ENCODE data around the gene PHLPP1. TPM values are rescaled to one million over a fixed set of nuclear protein-coding genes. Genes with fewer than 3 reads are reported as not detected.
A peak's percentile ranks its signal among the peaks of the same experiment; 100 is the strongest.

PHLPP1 gene
- total RNA-seq, 1 experiment from 2014 or later = 39.9 TPM

DNA sequence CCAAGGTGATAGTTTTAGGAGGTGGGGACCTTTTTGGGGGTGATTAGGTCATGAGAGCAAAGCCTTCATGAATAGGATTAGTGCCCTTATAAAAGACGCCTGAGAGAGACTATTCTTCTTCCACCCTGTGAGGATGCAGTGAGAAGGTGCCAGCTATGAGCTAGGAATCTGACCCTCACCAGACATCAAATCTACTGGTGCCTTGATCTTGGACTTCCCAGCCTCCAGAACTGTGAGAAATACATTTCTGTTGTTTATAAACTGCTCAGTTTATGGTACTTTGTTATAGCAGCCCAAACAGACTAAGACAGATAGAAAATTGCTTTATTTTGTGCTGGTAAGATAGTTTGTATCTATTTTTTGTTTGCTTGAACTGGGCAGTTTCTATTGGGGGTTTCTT is 40.1 kb downstream of the PHLPP1 start:
- H2BK120ac ChIP-seq (ENCODE audit: low read depth, low read length, poor library complexity, severe bottlenecking) = no peak overlapping the region
- no peak overlapping the region for H3T11ph ChIP-seq (ENCODE audit: low read length)
- H3K23me2 ChIP-seq (ENCODE audit: insufficient read length, low read depth, low read length, poor library complexity, severe bottlenecking) = no peaks in the 10 kb centered on the region
- no peaks in the 10 kb centered on the region for H3K27me3 ChIP-seq (ENCODE audit: insufficient read depth, low read length)
- no peak overlapping the region for H3K14ac ChIP-seq (ENCODE audit: insufficient read depth, low read length)
- no peaks in the 10 kb centered on the region for H3K79me1 ChIP-seq (ENCODE audit: insufficient read depth, low read depth, low read length, poor library complexity, severe bottlenecking)
- Mint-ChIP-seq H3K4me1 (peaks cover 91 to 96% of the 10 kb centered on the region in 2 experiments), H3K36me3 (ENCODE audit: insufficient read depth in 1 of 3, low read depth in 3 of 3) (peaks cover 0 to 7% (median 7%) of the 10 kb centered on the region in 3 experiments; a peak in 3 of 7 replicates), H3K27ac (peak overlapping the region in 2 of 3 experiments; percentile 24 to 29; a peak in 2 of 7 replicates), H3K4me3 (no peak overlapping the region), H3K9me3 (no peaks in the 10 kb centered on the region), H3K27me3 (ENCODE audit: low read depth) (no peaks in the 10 kb centered on the region)
- peaks cover 2% of the 10 kb centered on the region for H4K20me1 ChIP-seq (ENCODE audit: control insufficient read depth, insufficient read depth, insufficient read length)
- H3K79me2 ChIP-seq (ENCODE audit: insufficient read depth, low read length) = peaks cover 53% of the 10 kb centered on the region; the same call in 1 of the 2 replicates
- no peak overlapping the region for H3K27ac ChIP-seq (ENCODE audit: insufficient read length, low read depth, low read length)
- no peak overlapping the region for H3K18ac ChIP-seq (ENCODE audit: insufficient read length, low read depth, low read length)
- no peak overlapping the region for H2BK15ac ChIP-seq (ENCODE audit: low read depth, low read length)
- no peak overlapping the region for H4K8ac ChIP-seq (replicated peaks; ENCODE audit: insufficient read length, low read depth, low read length)
- no peak overlapping the region for H3K4ac ChIP-seq (ENCODE audit: low read depth, low read length)
- TF ChIP-seq, protein P1, sequence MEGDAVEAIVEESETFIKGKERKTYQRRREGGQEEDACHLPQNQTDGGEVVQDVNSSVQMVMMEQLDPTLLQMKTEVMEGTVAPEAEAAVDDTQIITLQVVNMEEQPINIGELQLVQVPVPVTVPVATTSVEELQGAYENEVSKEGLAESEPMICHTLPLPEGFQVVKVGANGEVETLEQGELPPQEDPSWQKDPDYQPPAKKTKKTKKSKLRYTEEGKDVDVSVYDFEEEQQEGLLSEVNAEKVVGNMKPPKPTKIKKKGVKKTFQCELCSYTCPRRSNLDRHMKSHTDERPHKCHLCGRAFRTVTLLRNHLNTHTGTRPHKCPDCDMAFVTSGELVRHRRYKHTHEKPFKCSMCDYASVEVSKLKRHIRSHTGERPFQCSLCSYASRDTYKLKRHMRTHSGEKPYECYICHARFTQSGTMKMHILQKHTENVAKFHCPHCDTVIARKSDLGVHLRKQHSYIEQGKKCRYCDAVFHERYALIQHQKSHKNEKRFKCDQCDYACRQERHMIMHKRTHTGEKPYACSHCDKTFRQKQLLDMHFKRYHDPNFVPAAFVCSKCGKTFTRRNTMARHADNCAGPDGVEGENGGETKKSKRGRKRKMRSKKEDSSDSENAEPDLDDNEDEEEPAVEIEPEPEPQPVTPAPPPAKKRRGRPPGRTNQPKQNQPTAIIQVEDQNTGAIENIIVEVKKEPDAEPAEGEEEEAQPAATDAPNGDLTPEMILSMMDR (conservative IDR thresholded peaks at IDR 0.05) = no peak
- no peaks in the 10 kb centered on the region for H3K9me3 ChIP-seq (ENCODE audit: control insufficient read depth, low read depth, low read length)
- H2AFZ ChIP-seq (ENCODE audit: low read length) = no peak overlapping the region
- no peak overlapping the region for H4K5ac ChIP-seq (ENCODE audit: insufficient read length, low read depth, low read length)
- no peak overlapping the region for H2BK12ac ChIP-seq (ENCODE audit: insufficient read length, low read depth, low read length)
- peaks cover 30% of the 10 kb centered on the region for H3K4me1 ChIP-seq (ENCODE audit: insufficient read depth, low read length)
- H2BK20ac ChIP-seq (ENCODE audit: low read depth, low read length, poor library complexity, severe bottlenecking) = no peak overlapping the region
- H2BK5ac ChIP-seq (ENCODE audit: insufficient read length, low read length) = no peak overlapping the region
- H2AK5ac ChIP-seq (ENCODE audit: insufficient read length, low read length) = no peak overlapping the region
- DNase-seq = no peak
- no peak overlapping the region for H3K23ac ChIP-seq (ENCODE audit: insufficient read length, low read depth, low read length)
- no peak overlapping the region for H4K91ac ChIP-seq (ENCODE audit: insufficient read length, low read depth, low read length)
- H3K9ac ChIP-seq (ENCODE audit: extremely low read depth, insufficient read length, low read length) = no peak overlapping the region
- no peak overlapping the region for H3K4me2 ChIP-seq (ENCODE audit: insufficient read depth, insufficient read length, low read length)
- WGBS (ENCODE audit: extremely low coverage, insufficient read length, low lambda C conversion rate) = no CpG with 5 or more reads among the region's 1 CpG
- H3K56ac ChIP-seq (ENCODE audit: insufficient read length, low read depth, low read length) = no peak overlapping the region

Measured in H9 (cell line).